Measurements from ENCODE around the gene ZNFX1.

ZNFX1 gene

GRCh38 chr20:49278036-49278817, at the start of gene ZNFX1:
Gene ZNFX1 (minus strand): TSS chr20:49278057. CDS start chr20:49275839, 2,218 bp downstream.
- no peak for TF ChIP-seq CTCF (IDR thresholded peaks at IDR 0.05; ENCODE audit: low read depth, low read length)
- DNase-seq (ENCODE audit: extremely low read depth, low read depth) = peak; percentile 95

DNA sequence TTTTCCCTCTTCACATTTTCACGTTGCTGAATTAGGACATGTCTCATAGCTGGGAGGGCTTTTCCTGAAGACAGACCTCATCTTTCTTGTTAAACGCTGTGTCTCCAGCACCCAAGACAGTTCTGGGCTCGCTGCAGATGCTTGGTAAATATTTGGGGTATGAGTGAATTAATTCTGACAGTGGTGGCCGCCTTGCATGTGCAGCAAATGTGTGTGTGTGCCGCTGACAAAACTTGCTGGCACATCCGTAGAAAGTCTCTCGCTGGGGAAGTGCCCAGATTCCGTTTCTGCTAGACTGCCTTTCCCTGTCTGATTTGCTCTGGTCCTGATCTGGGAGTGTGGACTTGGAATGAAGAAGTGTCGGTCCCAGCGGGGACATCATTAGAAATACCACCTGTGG, 48.2 kb upstream of the ZNFX1 start:
- DNase-seq (ENCODE audit: extremely low read depth, low read depth) = peak; percentile 54
- no peak for TF ChIP-seq CTCF (IDR thresholded peaks at IDR 0.05; ENCODE audit: low read depth, low read length)

DNA sequence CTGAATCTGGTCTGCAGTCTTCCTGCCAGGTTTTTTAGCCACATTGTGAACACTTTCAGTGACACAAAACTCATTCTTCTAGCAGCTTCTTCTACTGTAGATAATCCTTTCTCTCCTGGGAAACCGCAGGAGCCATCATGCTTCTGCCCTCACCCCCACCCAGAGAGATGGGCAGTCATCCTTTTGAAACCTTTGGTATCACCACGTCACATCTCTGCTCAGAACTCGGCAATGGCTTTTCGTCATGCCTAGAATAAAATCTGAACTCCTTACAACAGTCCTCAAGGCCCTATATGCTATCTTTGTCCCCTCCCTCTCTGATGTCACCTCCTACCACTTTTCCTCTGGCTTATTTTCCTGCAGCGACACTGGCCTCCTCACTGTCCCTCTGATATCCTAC, 46.4 kb upstream of the ZNFX1 start:
- no peak for DNase-seq (ENCODE audit: extremely low read depth, low read depth)
- TF ChIP-seq CTCF (IDR thresholded peaks at IDR 0.05; ENCODE audit: low read depth, low read length) = no peak

DNA sequence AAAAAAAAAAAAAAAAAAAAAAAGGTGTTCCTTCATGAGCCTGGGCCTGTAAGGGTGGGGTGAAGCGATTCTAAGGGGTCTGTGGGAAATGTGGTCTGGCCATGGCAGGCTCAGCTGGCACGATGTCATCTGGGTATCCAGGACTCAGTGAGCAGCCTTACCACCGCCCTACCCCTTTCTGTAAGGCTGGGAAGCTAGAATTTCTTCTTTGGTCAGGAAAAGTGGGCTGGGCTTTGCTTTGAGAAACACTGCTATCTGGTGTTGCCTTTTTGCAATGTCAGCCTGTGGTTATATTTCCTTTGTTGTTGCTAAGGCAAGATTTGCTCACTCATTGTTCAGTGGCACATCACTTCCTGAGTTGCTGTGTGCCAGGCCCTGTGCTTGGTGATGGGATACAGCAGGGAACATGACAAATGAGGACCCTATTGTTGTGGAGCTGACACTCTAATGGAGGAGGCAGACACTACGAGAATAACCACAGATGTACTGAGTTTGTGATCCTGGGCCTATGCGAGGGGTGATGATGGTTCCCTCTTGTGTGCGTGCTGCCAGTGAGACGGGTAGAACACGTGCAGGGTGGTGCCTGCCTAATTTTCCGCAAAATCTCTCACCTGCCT, 45.9 kb upstream of the ZNFX1 start:
- peak; percentile 56 for TF ChIP-seq CTCF (IDR thresholded peaks at IDR 0.05; ENCODE audit: low read depth, low read length)
- peak; percentile 57 for DNase-seq (ENCODE audit: extremely low read depth, low read depth)

- peak; percentile 48 for TF ChIP-seq CTCF (IDR thresholded peaks at IDR 0.05; ENCODE audit: low read depth, low read length)
- no peak for DNase-seq (ENCODE audit: extremely low read depth, low read depth)
Measured at GRCh38 chr20:49320460-49320859, 42.6 kb upstream of the ZNFX1 start.

- no peak for TF ChIP-seq CTCF (IDR thresholded peaks at IDR 0.05; ENCODE audit: low read depth, low read length)
- no peak for DNase-seq (ENCODE audit: extremely low read depth, low read depth)
Measured at GRCh38 chr20:49319208-49319809, 41.5 kb upstream of the ZNFX1 start.

Measured in AG09319 (cell line).